Fibroblast of the conjunctiva (primary cell): ENCODE results near the gene MAMDC4.
"Not testable (repeated sequence)": the region's sequence is repeated elsewhere in the genome, so short reads cannot be mapped to it uniquely, and the experiment has no call there.

ENCODE experiments used
- DNase-seq: peaks from one replicate; pipeline ENCODE4 v3.0.0-alpha.2; 2010; ENCODE audit warnings: low read depth

MAMDC4 gene

GRCh38 chr9:136862849-136863622 lies 10.9 kb downstream of the MAMDC4 start:
- DNase-seq, result no peak

GRCh38 chr9:136863623-136864273 lies 11.6 kb downstream of the MAMDC4 start:
- no peak for DNase-seq

GRCh38 chr9:136865041-136865767 lies 13.1 kb downstream of the MAMDC4 start:
- DNase-seq, result no peak

DNA sequence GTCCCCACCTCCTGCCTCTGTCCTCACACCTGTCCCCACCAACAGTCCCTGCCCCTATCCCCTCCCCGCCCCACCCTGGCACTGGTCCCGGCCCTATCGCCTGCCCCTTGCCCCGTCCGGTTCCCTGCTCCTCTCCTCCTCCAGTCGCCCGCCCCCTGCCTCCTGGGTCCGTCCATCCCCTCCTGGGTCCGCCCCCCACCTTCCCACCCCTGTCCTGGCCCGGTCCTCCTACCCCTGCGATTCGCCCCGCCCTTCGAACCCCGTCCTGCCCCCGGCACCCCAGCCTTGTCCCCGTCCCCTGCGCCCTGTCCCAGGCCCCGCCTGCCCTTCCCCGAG lies 13.6 kb downstream of the MAMDC4 start:
- DNase-seq, result no peak

- DNase-seq, result not testable (repeated sequence)
Measured at GRCh38 chr9:136866898-136867421, 14.8 kb downstream of the MAMDC4 start.

DNA sequence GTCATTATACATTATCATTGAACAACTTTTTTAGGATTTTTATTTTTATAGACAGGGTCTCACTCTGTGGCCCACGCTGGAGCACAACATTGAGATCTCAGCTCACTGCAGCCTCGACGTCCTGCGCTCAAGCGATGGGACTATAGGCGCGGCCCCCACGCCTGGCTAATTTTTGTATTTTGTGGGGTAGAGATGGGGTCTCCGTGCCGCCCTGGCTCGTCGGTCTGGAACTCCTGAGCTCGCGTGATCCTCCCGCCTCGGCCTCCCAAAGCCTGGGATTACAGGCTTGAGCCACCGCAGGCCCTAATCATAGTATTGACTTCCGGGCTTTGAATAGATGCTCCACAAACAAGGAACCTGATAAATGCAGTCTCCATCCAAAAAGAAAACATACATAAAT lies 15.3 kb downstream of the MAMDC4 start:
- no peak for DNase-seq

GRCh38 chr9:136867917-136868316 lies 15.8 kb downstream of the MAMDC4 start:
- DNase-seq, result no peak

GRCh38 chr9:136868644-136869043 lies 16.5 kb downstream of the MAMDC4 start:
- DNase-seq, result no peak

GRCh38 chr9:136869611-136870010 lies 17.5 kb downstream of the MAMDC4 start:
- not testable (repeated sequence) for DNase-seq

DNA sequence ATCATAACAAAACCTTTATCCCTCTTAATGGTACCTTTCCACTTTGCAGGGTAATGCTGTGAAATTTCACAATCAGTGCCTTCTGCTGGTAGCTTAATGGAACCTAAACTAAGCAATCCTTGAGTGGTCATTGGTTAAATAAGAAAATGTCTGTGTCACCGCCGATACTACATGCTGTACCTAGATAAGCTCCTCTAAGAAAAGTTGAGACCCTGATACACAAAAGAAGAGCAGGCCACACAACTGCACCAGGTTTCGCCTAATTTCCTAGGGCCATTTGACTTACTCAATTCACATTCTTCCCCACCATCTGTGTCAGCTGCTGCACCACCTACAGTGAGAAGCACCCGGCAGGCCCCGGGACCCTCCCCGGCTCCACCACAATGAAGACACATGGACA lies 23.0 kb downstream of the MAMDC4 start:
- DNase-seq, result no peak

- DNase-seq, result no peak
Measured at GRCh38 chr9:136876476-136876875, 24.3 kb downstream of the MAMDC4 start.

GRCh38 chr9:136880651-136881050 lies 28.5 kb downstream of the MAMDC4 start:
- DNase-seq, result no peak

- DNase-seq, result no peak
Measured at GRCh38 chr9:136881691-136882108, 29.6 kb downstream of the MAMDC4 start.

GRCh38 chr9:136882109-136882946 lies 30.2 kb downstream of the MAMDC4 start:
- peak; percentile 32 for DNase-seq

- not testable (repeated sequence) for DNase-seq
Measured at GRCh38 chr9:136882947-136883283, 30.8 kb downstream of the MAMDC4 start.

- not testable (repeated sequence) for DNase-seq
Measured at GRCh38 chr9:136883670-136884069, 31.5 kb downstream of the MAMDC4 start.

DNA sequence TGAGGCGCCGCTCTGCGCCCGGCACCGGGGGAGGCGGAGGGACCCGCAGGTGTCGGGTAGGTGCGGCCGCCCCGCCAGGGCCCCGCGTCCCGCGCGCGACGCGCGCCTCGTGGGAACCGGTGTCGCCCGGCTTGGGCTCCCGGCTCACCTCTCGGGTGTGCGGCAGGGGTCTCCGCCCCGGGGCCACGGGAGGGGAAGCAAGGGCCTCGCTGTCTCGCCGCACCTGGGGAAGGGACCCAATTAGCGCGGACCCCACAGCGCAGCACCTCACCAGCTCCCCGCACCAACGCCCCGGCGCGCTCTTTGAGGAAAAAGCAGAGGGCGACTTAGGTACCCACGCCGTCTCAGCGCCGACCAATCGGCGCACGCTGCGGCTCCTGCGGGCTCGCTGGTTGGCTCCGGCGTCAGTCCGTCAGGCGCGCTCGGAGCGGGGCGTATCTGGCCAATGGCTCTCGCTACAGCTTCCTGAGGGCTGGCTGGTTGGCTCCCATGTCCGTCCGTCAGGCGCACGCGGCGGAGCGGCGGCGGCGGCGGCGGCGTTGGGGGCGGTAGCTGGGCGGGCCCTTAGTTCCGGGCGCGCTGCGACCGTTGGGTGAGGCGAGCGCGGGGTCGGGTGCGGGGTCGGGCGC lies 33.9 kb downstream of the MAMDC4 start, which contains the start of gene TRAF2:
Gene TRAF2 (plus strand): TSS at position 567 of the 629 bp plus-strand sequence. CDS start 12,225 bp downstream, outside the sequence.
- DNase-seq, result peak; percentile 98

DNA sequence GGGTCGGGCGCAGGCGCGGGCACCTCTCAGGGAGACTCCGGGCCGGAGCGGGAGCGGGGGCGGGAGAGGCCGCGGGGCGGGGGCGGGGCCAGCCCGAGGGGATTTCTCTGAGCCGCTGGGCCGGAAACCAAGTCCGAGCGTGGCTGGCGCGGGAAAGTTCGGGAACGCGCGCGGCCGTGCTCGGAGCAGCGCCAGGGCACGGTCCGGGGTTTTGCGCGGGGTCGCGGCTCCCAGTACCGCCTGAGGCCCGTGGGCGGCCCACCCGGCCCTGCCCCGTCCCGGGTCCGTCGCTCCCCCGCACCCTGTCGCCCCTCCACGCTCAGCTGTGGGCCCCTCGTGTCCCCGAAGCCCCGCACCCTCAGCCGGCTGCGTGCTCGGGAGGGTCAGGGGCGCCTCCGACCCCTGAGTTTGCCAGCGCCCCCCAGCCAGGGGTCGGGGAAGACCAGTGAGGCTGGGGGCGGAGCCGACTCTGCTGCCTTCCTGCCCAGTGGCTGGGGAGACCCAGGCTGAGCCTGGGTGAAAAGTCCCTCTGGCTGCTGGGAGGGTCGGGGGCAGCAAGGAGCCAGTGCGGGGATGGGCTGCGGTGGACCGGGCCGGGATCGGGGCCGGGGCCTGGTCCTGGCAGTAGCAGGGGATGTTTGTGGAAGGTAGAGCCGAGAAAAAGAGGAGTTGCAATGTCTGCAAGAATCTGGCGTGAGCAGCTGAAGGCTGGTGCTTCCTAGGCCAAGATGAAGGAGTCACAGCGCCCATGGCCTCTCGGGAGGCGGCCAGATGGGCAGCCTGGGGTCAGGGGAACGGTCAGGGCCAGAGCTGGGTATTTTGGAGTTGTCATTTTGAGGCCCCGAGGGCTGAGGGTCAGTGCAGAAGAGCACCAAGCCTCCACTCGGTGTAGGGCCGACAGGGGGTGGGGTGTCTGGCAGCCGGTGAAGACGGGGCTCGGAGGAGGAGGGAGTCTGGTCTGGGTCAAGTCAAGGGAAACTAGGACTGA lies 34.8 kb downstream of the MAMDC4 start:
- no peak for DNase-seq

- DNase-seq, result no peak
Measured at GRCh38 chr9:136888454-136888853, 36.3 kb downstream of the MAMDC4 start.

- DNase-seq, result no peak
Measured at GRCh38 chr9:136889858-136890257, 37.7 kb downstream of the MAMDC4 start.
